Bronchial epithelial cell (primary cell): ENCODE measurements around the gene PDLIM7. TPM values are rescaled to one million over a fixed set of nuclear protein-coding genes. Genes with fewer than 3 reads are reported as not detected.

Source experiments
- DNase-seq: peaks from one replicate; pipeline ENCODE4 v3.0.0-alpha.2; 2010; ENCODE audit warnings: low read depth
- FAIRE-seq: peaks from 2 replicates; lab custom pipeline; 2011; peaks lifted over from hg19 to GRCh38; lab: Jason Lieb, UNC
- H3K27me3 ChIP-seq: 2 replicates; pipeline ENCODE4 v1.5.1; 2011; ENCODE audit warnings: low read length; ENCODE audit not compliant: control insufficient read depth, insufficient read depth
- H3K36me3 ChIP-seq: 2 replicates; pipeline ENCODE4 v1.5.1; 2011; ENCODE audit warnings: low read length; ENCODE audit not compliant: control insufficient read depth, insufficient read depth
- H3K4me3 ChIP-seq: 2 replicates; pipeline ENCODE4 v1.5.1; 2011; ENCODE audit warnings: mild to moderate bottlenecking, low read depth, low read length, control low read depth
- total RNA-seq: library from RNA; depleted of rRNA; stranded (reverse); fragments of >200 nt; gene quantifications from 2 replicates; pipeline ENCODE4 v1.2.1, GENCODE V29; 2014
- TF ChIP-seq, protein P1 (sequence below): IDR thresholded peaks from 2 replicates; pipeline ENCODE4 v1.5.1; 2011; ENCODE audit warnings: mild to moderate bottlenecking, moderate library complexity, low read length, control low read depth, inconsistent platforms; ENCODE audit not compliant: insufficient read depth, severe bottlenecking

The PDLIM7 gene
- total RNA-seq, 1 donor from 2014 or later, result 19.5 TPM

DNA sequence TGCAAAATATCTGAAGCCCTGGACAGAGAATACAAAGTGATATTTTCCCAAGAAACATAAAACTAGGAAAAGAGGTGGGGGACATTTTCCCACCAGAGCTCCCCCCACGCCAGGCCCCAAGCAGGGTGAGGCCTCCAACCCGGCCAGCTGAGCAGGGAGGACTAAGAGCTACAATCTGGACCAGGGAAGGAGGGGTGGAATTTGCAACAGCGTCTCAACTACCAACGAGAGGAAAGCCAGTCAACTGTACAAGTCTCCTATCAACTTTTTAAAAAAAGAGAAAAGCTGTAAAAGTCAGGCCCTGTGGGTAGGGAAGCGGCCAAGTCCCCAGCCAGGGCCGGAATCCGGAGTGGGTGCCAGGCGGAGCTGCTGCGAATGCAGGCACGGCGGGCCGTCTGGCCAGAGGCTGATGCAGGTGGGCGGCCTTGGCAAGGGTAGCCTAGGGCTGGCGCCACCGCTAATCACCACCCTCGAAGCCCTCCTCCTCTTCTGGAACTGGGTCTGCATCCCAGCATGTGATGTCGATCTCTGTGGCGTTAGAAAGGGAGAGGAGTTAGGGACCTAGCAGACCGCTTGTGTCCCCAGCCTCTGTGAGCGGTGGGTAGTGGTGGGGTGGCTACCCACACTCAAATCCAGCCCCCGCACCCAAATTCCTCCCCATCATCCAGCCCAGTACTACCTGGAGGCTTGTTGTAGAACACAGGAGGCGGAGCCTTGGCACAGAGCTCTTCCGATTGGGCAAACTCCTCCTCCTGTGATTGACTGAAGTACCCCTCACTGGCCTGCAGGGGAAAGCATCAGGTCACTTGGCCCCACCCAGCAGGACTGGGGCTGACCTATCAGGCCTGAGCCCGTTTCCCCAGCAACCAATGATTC lies 40.2 kb downstream of the PDLIM7 start:
- peak; percentile 94 for DNase-seq
- no peak for FAIRE-seq
- TF ChIP-seq, protein P1, sequence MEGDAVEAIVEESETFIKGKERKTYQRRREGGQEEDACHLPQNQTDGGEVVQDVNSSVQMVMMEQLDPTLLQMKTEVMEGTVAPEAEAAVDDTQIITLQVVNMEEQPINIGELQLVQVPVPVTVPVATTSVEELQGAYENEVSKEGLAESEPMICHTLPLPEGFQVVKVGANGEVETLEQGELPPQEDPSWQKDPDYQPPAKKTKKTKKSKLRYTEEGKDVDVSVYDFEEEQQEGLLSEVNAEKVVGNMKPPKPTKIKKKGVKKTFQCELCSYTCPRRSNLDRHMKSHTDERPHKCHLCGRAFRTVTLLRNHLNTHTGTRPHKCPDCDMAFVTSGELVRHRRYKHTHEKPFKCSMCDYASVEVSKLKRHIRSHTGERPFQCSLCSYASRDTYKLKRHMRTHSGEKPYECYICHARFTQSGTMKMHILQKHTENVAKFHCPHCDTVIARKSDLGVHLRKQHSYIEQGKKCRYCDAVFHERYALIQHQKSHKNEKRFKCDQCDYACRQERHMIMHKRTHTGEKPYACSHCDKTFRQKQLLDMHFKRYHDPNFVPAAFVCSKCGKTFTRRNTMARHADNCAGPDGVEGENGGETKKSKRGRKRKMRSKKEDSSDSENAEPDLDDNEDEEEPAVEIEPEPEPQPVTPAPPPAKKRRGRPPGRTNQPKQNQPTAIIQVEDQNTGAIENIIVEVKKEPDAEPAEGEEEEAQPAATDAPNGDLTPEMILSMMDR, result peak; percentile 60

GRCh38 chr5:177456591-177456964 lies 40.8 kb downstream of the PDLIM7 start:
- no peaks in the 10 kb centered on the region for H3K27me3 ChIP-seq
- TF ChIP-seq, protein P1, result no peak
- FAIRE-seq (no peak), DNase-seq (no peak)
- H3K4me3 ChIP-seq, result no peak overlapping the region
- peaks cover 18% of the 10 kb centered on the region for H3K36me3 ChIP-seq

More for the DNA sequence above, 40.2 kb downstream of the PDLIM7 start:
- Histone ChIP-seq H3K27me3 (no peaks in the 10 kb centered on the region), H3K4me3 (no peak overlapping the region), H3K36me3 (peaks cover 18% of the 10 kb centered on the region)

DNA sequence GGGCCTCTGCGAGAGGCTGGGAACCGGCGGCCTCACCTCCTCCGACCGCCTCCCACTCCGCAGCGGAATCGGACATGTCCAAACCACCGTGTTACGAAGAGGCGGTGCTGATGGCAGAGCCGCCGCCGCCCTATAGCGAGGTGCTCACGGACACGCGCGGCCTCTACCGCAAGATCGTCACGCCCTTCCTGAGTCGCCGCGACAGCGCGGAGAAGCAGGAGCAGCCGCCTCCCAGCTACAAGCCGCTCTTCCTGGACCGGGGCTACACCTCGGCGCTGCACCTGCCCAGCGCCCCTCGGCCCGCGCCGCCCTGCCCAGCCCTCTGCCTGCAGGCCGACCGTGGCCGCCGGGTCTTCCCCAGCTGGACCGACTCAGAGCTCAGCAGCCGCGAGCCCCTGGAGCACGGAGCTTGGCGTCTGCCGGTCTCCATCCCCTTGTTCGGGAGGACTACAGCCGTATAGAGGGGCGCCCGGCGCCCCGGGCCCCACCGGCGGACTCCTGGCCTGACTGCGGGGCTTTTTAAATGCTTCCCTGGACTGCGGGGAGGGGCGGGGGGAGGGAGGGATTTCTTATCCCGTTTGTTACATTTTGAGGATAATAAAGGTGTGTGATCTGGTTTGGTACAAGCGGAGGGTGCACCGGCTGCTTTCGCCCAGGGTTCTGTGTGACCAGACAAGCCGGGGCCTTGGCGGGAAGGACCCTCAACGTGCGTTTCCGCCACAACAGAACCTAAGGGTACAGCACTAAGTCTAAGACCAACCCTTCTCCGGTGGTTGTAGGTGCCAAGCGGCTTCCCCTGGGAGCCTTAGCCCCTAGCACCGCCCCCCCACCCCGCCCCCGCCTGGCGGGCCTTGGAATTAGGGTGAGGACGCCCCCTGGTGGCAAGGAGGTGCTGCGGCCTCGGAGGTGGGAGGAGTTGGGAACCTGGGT lies 41.5 kb downstream of the PDLIM7 start:
- DNase-seq (peak; percentile 71), FAIRE-seq (no peak)
- peaks cover 16% of the 10 kb centered on the region for H3K36me3 ChIP-seq
- no peaks in the 10 kb centered on the region for H3K27me3 ChIP-seq
- TF ChIP-seq, protein P1, result peak; percentile 92
- H3K4me3 ChIP-seq, result peak overlapping the region; percentile 64

- peaks cover 14% of the 10 kb centered on the region for H3K36me3 ChIP-seq
- FAIRE-seq (no peak), DNase-seq (peak; percentile 46)
- no peaks in the 10 kb centered on the region for H3K27me3 ChIP-seq
- H3K4me3 ChIP-seq, result peak overlapping the region; percentile 64
- TF ChIP-seq, protein P1, result peak; percentile 84
Measured at GRCh38 chr5:177455036-177455660, 42.3 kb downstream of the PDLIM7 start.

GRCh38 chr5:177454397-177455035 lies 42.9 kb downstream of the PDLIM7 start:
- Histone ChIP-seq H3K36me3 (peaks cover 14% of the 10 kb centered on the region), H3K27me3 (no peaks in the 10 kb centered on the region), H3K4me3 (peak overlapping the region; percentile 64)
- peak; percentile 71 for DNase-seq
- TF ChIP-seq, protein P1, result peak; percentile 79
- no peak for FAIRE-seq
